GM10847 (cell line): ENCODE data around the gene ACAA1.

Source experiments
- POLR2A ChIP-seq: IDR thresholded peaks from 2 replicates; pipeline ENCODE4 v1.6.1; 2011; ENCODE audit not compliant: insufficient read length; ENCODE audit errors: extremely low read depth

Gene ACAA1

GRCh38 chr3:38136777-38137614, at the start of gene ACAA1:
Gene ACAA1 (minus strand): TSS chr3:38137127. CDS start chr3:38137035, 92 bp downstream.
- TF ChIP-seq POLR2A, result peak; percentile 84

- no peak for TF ChIP-seq POLR2A
These were observed 40.3 kb upstream of the ACAA1 start for GRCh38 chr3:38177181-38177580.

GRCh38 chr3:38173834-38174418, 37.0 kb upstream of the ACAA1 start:
- no peak for TF ChIP-seq POLR2A

- no peak for TF ChIP-seq POLR2A
These were observed 34.7 kb upstream of the ACAA1 start for GRCh38 chr3:38171622-38172021.

GRCh38 chr3:38170722-38171121, 33.8 kb upstream of the ACAA1 start:
- TF ChIP-seq POLR2A, result no peak

GRCh38 chr3:38169027-38169317, 32.0 kb upstream of the ACAA1 start:
- TF ChIP-seq POLR2A, result no peak

- no peak for TF ChIP-seq POLR2A
These were observed 31.5 kb upstream of the ACAA1 start for GRCh38 chr3:38168151-38169026.

GRCh38 chr3:38167591-38167990, 30.7 kb upstream of the ACAA1 start:
- TF ChIP-seq POLR2A, result no peak

GRCh38 chr3:38165722-38166387, 28.9 kb upstream of the ACAA1 start:
- TF ChIP-seq POLR2A, result no peak

- peak; percentile 78 for TF ChIP-seq POLR2A
These were observed 28.2 kb upstream of the ACAA1 start, which contains the start of gene OXSR1 for GRCh38 chr3:38164952-38165721. Gene OXSR1 (plus strand): TSS chr3:38165537. CDS start chr3:38165877, 340 bp downstream.

GRCh38 chr3:38164643-38164951, 27.7 kb upstream of the ACAA1 start:
- TF ChIP-seq POLR2A, result no peak

- no peak for TF ChIP-seq POLR2A
These were observed 27.1 kb upstream of the ACAA1 start for GRCh38 chr3:38163841-38164642.

- no peak for TF ChIP-seq POLR2A
These were observed 26.4 kb upstream of the ACAA1 start for GRCh38 chr3:38163117-38163840.

- no peak for TF ChIP-seq POLR2A
These were observed 21.5 kb upstream of the ACAA1 start for GRCh38 chr3:38158472-38158871.

- no peak for TF ChIP-seq POLR2A
These were observed 20.7 kb upstream of the ACAA1 start for GRCh38 chr3:38157595-38157994.
